Mammary epithelial cell (primary cell): ENCODE results near the gene WNK1.

Experiments used
- EZH2 ChIP-seq: IDR thresholded peaks from 2 replicates; pipeline ENCODE4 v1.6.1; 2012; ENCODE audit warnings: low read length, inconsistent platforms, borderline replicate concordance
- TF ChIP-seq, protein P1 (sequence below), 2 donors: IDR thresholded peaks in 1 of 2; conservative IDR thresholded peaks in 1 of 2; 2 replicates each; pipeline ENCODE4 v1.5.1; 2011 to 2012; ENCODE audit warnings: inconsistent platforms in 2 of 2, low read length in 2 of 2, mild to moderate bottlenecking in 2 of 2, control low read depth in 1 of 2, low read depth in 1 of 2; ENCODE audit not compliant: insufficient read depth in 1 of 2; ENCODE audit errors: extremely low read depth in 1 of 2

DNA sequence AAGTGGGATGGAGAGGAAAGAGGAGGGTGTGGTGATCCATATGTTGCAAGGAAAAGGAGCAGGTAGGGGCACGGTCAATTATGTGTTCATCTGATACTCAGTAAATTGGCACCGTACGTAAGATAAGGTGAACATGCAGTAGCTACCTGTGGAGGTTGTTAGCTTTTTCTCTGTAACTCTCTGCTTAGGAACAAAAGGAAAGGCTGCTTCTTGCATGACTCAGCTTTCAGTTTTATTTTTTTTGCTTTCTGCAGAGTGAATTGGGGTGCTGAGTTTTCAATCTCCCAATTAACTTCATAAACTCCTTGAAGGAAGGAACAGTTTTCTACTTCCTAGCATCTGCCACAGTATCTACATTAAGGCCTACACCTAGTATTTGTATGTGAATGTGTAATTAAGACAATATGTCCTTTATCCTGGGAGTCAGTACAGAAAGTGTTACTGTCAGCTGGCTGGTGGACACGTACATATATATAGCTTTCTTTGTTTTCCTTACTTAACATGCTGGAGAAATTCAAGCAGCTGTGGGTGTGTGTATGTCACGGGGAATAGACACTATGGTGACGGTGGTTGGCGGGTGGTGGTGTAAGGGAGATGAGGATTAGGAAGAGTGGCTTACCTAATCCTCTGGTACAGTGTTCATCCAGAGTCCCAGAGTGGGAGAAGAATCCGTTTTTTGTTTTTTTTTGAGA lies 40.1 kb upstream of the WNK1 start:
- TF ChIP-seq, protein P1, sequence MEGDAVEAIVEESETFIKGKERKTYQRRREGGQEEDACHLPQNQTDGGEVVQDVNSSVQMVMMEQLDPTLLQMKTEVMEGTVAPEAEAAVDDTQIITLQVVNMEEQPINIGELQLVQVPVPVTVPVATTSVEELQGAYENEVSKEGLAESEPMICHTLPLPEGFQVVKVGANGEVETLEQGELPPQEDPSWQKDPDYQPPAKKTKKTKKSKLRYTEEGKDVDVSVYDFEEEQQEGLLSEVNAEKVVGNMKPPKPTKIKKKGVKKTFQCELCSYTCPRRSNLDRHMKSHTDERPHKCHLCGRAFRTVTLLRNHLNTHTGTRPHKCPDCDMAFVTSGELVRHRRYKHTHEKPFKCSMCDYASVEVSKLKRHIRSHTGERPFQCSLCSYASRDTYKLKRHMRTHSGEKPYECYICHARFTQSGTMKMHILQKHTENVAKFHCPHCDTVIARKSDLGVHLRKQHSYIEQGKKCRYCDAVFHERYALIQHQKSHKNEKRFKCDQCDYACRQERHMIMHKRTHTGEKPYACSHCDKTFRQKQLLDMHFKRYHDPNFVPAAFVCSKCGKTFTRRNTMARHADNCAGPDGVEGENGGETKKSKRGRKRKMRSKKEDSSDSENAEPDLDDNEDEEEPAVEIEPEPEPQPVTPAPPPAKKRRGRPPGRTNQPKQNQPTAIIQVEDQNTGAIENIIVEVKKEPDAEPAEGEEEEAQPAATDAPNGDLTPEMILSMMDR (conservative IDR thresholded peaks at IDR 0.05 in 1 of 2, IDR thresholded peaks at IDR 0.05 in 1 of 2; ENCODE audit: extremely low read depth in 1 of 2, insufficient read depth in 1 of 2, low read depth in 1 of 2, low read length in 2 of 2): no peak
- TF ChIP-seq EZH2: no peak
